NCI-H82 treated with DMSO at 0.1 percent for 48 hours (cell line): Measurements from ENCODE around the gene CCDC18.
"Not testable (repeated sequence)": the region's sequence is repeated elsewhere in the genome, so short reads cannot be mapped to it uniquely, and the experiment has no call there.

Experiments
- DNase-seq: peaks from one replicate; lab custom pipeline; 2025; ENCODE audit not compliant: unreplicated experiment; lab: John Stamatoyannopoulos, UW

CCDC18 gene

GRCh38 chr1:93174638-93175037 lies 5.9 kb upstream of the CCDC18 start:
- not testable (repeated sequence) for DNase-seq

DNA sequence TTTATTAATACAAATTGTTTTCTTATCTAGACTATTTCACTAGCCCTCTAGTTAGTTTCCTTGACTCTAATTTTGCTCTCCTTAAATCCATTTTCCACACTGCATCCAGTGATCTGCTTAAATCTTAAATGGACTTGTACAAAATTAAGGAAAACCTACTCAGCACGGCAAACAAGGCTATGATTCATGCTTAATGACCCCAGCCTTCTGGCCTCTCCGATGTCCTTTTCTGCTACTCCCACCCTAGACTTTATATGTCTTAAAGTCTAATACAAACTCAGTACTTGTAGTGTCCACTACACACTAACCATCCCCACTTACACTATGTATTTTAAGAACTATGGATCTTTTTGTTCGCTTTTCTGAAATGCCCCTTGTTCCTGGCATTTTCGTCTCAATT lies 2.5 kb upstream of the CCDC18 start:
- DNase-seq = peak; percentile 27

DNA sequence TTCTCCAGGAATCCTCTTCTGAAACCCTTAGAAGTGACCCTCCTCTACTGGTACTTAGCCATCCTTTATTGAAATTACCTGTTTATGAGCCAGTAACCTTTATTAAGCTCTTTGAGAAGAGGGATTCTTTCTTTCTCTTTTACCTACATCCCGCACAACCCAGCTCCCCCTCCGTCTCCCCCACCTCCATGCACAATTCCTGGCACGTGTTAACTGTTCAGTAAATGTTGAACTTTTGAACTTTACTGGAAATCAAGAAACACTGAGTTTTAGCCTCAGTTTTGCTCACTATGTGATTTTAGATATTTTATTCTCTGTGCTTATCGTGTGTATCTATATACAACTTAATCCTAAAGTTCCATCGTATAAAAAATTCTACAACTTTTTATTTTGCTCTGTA lies 2.1 kb upstream of the CCDC18 start:
- DNase-seq = no peak

DNA sequence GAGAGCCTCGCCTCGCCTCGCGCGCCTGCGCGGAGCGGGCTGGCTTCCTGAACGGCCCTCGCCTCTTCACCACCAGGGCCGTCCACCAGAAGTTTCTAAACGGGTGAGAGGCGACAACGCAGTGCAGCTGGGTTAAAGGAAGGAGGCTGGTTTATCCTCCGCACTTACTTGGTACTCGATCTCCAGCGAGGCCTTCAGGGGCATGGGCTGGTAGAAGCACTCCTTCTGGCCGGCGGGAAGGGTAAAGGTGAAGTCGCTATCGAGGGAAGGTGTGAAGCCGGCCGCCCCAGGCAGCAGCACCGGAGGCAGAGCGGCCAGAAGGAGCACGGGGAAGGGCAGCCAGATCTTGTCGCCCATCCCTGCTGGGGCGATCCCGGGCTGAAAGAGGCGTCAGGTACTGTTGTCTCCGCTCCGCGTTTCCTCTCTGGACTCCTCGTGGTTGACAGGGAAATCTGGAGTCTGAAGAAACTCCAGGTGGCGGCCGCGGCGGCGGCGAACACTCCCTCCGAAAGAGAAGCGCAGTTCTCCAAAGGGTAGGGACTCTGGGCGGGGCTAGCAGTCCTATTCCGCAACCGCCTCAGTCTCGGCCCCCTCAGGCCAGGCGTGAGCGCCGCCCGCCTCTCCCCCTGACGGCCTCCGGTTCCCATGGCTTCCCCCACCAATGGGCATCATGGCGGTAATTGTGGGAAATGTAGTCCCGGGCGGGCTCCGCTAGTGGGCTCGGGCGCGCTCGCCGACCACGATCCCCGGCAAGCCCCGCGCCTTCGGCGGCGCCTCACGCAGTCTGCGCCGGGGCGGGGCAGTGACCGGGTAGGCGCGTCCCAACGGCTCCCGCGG lies 420 bp upstream of the CCDC18 start, which contains the start of gene TMED5:
Gene TMED5 (minus strand): TSS at position 528 of the 837 bp plus-strand sequence. CDS start 171 bp downstream, at position 357.
- DNase-seq = peak; percentile 95

DNA sequence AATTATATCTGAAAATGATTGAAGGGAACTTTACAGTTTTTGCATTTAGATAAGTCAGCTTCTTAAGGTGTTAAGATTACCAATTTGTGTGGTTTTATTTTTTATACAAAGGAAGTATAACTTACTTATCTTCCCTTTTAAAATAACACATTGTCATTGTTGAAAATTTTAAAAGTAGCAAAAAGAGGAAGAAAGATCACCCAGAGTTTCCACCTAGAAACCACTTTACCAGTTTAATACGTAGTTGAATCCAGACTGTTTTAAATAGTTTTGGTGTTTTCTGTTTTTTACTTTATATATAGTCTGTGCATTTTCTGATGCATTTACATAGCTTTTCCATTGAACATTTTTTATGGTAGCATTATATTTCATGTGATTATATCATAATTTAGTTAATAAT lies 6.1 kb downstream of the CCDC18 start:
- DNase-seq = no peak

- DNase-seq = no peak
Measured at GRCh38 chr1:93190432-93190831, 9.9 kb downstream of the CCDC18 start.

DNA sequence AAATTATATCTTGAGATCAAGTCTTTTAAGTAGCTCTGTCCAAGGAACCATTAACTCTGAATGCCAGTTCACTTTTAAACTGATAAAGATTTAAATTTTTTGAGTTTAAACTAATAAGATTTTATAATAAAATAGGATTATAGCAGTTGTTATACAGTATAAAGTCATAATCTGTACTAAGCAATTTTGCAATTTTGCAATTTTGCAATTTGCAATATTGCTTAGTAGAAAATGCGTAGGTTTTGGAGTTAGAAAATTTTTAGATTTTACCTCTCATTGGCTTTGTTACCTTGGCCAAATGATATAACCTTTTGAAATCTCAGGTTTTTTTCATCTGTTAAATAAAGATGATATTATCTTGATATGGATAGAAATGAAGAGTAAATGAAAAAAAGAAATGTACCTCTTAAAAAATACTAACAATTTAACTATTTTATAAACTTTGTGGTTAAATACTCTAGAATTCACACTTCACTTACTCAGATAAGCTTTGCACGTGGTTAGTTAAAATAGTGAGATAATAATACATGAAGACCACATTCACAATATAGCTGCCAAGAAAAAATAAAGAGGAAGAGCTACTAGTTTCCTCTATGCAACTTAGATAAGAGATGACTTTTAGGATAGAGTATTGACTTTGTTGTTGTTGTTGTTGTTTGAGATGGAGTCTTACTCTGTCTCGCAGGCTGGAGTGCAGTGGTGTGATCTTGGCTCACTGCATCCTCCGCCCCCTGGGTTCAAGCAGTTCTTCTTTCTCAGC lies 13.9 kb downstream of the CCDC18 start:
- no peak for DNase-seq

DNA sequence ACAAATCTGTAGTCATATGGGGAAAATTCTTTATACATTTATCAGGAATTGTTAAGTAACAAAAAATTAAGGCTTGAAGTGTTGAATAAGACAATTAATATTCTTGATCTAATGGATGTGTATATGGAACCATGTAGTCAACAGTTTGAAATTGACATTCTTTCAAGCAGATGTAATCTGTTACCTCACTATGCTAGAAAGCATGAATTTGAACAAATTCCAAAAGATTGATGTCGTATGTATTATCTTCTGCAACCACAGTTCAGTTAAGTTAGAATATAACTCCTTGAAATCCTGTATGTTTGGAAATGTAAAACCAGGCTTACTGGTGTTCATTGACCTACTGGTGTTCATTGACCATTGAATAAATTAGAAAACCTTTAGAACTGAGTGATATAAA lies 16.1 kb downstream of the CCDC18 start:
- DNase-seq = no peak

GRCh38 chr1:93199150-93199549 lies 18.6 kb downstream of the CCDC18 start:
- no peak for DNase-seq

- no peak for DNase-seq
Measured at GRCh38 chr1:93200086-93200620, 19.6 kb downstream of the CCDC18 start.

DNA sequence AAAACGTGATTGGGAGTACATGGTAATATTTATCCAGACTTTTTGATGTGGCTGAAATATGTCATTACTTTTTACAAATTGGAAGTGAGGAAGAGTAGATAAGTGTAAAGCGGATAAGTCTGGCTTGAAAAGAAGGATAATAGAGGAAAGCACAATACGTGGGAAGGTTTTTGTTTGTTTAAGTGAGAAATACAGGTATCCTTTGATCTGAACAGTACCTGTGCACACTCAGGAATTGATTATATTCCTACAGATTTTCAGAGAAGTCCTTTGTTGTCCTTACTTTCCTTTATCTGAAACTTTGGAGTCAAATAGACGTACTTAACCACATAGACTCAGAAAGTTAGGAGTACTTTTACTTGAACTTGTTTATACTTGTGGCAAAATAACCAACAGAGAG lies 20.2 kb downstream of the CCDC18 start:
- no peak for DNase-seq

DNA sequence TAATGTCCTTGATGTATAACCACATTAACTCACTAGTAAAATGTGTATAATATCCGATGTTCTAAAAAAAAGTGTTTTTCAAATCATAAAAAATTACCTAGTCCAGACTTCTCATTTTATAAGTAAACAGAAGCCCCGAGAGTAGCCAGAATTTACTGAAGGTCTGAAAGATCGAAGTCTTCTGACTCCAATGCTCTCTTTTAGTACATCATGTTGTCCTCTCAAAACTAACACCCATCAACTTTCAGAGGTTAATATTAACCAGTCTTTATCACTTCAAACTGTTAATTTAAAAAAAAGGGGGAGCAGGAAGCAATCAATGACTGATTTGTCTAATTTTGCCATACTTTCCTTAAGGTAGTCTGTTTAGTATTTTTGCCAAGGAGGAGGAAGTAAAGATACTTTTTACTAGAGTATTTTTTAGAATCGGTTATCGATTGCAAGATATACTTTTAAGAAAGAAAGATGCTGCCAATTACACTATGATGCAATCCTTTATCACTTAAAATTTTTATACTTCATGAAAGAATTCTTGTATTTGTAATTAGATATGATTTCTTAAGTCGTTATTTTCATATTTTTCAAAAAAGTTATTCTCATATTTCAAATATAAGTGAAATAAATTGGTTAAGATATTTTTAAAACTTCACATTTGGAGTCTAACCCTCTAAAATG lies 25.5 kb downstream of the CCDC18 start:
- DNase-seq = no peak

GRCh38 chr1:93206567-93206954 lies 26.0 kb downstream of the CCDC18 start:
- no peak for DNase-seq

DNA sequence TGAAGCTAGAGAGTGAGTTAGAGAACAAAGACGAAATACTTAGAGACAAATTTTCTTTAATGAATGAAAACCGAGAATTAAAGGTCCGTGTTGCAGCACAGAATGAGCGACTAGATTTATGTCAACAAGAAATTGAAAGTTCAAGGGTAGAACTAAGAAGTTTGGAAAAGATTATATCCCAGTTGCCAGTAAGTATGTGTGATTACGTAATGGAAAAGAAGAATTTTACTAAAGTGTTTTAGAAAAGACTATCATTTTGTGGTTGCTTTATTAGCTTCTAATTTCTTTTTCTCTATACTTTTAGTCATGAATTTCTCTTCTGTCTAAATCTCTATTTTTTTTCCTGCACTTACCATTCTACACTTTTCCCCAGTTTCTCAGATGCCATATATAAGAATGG lies 26.7 kb downstream of the CCDC18 start:
- DNase-seq = no peak

DNA sequence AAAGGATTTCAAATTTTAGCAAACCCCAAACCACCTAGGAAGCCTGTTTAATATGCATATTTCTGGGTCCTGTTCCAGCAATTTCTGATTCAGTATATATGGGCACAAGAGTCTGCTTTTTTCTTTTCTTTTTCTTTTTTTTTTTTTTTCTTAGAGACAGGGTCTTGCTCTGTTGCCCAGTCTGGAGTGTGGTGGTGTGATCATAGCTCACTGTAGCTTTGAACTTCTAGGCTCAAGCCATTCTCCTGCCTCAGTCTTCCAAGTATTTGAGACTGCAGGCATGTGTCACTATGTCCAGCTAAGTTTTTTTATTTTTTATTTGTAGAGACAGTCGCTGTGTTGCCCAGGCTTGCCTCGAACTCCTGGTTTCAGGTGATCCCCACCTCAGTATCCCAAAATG lies 34.8 kb downstream of the CCDC18 start:
- no peak for DNase-seq

GRCh38 chr1:93219443-93219842 lies 38.9 kb downstream of the CCDC18 start:
- DNase-seq = no peak

GRCh38 chr1:93220716-93221115 lies 40.2 kb downstream of the CCDC18 start:
- DNase-seq = not testable (repeated sequence)

DNA sequence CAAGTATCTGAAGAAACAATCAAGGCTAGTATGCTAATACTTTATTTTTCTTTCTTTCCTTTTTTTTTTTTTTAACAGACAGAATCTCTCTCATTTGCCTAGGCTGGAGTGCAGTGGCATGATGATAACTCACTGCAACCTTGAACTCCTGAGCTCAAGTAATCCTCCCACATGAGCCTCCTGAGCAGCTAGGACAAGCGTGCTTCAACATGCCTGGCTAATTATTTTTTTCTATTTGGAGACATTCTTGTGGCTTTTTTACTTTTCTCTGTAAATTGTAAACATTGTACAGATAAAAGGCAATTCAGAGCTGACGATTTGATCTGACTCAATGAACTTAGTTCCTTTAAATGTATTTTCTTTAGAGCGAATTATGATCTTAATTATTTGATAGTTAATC lies 41.4 kb downstream of the CCDC18 start:
- no peak for DNase-seq

DNA sequence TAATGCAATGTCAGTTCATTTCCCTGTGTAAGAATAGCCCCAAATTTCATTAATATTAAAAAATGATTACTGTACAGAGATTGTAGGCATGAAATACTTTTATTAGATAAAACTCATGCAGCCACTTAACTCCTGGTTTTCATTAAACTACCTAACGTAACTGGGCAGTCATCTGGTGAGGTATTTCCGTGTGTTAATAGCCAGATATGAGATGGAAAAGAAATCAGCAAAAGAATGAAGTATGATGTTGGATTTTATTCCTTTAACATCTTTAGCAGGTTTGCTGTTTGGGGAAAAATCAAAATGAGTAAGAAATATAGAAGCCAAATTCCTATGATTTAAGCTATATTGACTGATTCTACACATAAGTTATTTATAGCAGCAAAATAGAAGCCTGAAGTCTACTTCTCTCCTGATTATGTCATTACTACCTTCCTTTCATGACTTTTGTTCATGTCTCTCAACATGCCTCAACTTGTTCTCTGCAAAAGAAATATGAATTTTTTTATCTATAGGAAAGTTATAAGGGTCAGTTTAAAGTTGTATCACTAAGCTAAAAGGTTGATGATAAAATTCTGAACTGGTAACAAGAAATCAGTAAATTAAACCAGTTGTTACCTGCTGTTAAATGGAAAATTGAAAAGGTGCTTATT lies 42.6 kb downstream of the CCDC18 start:
- DNase-seq = no peak

DNA sequence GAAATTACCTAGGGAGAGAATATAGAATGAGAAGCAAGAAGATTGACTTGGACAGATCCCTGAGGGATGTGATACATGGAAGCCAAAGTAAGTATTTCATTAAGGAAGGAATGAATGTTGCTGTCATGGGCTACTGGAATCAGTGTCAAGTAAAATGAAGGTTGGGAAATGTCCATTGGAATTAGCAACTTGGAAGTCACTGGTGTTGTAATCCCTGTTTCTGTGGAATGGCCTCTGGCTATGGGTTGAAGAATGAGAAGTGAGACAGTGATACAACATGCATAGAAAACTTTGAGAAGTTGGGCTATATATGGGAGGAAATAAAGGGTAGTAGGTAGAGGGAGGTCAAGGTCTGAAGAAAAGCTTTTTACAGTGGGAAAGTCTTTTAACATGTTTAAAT lies 54.7 kb downstream of the CCDC18 start:
- DNase-seq = no peak

GRCh38 chr1:93237021-93237420 lies 56.5 kb downstream of the CCDC18 start:
- DNase-seq = no peak
